Transverse colon (tissue), 4 donors: ENCODE measurements around the gene PLA2G4B.

Source experiments
- EP300 ChIP-seq: sonication (generic); formaldehyde crosslinking; IDR thresholded peaks from one replicate; pipeline ENCODE4 v1.6.1; 2017; ENCODE audit warnings: antibody characterized with exemption, low read depth
- POLR2A ChIP-seq: fragments of 450-650 bp; IDR thresholded peaks from one replicate; pipeline ENCODE4 v1.6.1; 2016; ENCODE audit warnings: antibody characterized with exemption, mild to moderate bottlenecking, moderate library complexity
- POLR2AphosphoS5 ChIP-seq, 3 donors: sonication (generic); formaldehyde crosslinking; IDR thresholded peaks; one replicate each; pipeline ENCODE4 v1.6.1; 2016; ENCODE audit warnings: antibody characterized with exemption in 3 of 3
- TF ChIP-seq, protein P1 (sequence below), 5 experiments: fragments of 200-600 bp in 3 of 5; fragments of 450-650 bp in 2 of 5; sonication (generic) in 3 of 5; IDR thresholded peaks; 1 replicate in 2 of 5; 2 replicates in 3 of 5; pipeline ENCODE4 v1.5.1; 2016 to 2017; ENCODE audit warnings: antibody characterized with exemption in 5 of 5, inconsistent platforms in 3 of 5, mild to moderate bottlenecking in 2 of 5, moderate library complexity in 1 of 5

DNA sequence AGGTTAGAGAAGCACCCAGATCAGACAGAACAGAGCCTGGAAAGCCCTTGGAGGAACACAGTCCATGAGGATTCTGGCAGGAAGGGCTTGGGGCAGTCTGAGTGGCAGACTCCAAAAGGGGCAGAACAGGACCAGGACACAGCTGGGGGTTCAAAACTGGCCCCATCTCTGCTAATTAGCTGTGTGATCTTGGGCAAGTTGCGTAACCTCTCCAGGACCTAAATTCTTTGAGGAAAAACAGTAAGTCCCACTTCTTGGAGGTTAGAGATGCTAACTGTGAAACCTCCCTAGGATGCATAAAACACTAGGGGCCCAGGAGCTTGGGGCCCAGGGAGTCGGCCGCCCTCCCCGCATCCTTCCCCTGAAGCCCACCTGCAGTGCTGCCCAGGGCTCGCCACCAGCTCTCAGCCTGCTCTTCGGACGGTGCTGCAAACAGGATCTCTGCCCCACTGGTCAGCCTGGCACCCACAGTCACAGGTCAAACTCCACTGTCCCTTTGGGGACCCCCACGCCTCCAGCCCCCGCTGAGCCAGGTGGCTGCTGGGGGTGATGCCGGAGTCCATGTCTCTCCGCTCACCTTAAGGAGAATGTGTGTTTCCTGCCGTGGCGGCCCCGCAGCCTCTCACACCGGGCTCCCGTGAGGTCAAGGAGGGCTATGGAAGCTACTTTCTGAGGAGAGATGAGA is 12.0 kb downstream of the PLA2G4B start:
- TF ChIP-seq, protein P1, sequence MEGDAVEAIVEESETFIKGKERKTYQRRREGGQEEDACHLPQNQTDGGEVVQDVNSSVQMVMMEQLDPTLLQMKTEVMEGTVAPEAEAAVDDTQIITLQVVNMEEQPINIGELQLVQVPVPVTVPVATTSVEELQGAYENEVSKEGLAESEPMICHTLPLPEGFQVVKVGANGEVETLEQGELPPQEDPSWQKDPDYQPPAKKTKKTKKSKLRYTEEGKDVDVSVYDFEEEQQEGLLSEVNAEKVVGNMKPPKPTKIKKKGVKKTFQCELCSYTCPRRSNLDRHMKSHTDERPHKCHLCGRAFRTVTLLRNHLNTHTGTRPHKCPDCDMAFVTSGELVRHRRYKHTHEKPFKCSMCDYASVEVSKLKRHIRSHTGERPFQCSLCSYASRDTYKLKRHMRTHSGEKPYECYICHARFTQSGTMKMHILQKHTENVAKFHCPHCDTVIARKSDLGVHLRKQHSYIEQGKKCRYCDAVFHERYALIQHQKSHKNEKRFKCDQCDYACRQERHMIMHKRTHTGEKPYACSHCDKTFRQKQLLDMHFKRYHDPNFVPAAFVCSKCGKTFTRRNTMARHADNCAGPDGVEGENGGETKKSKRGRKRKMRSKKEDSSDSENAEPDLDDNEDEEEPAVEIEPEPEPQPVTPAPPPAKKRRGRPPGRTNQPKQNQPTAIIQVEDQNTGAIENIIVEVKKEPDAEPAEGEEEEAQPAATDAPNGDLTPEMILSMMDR (IDR thresholded peaks at IDR 0.05): no peak
- no peak for TF ChIP-seq POLR2A
- no peak for TF ChIP-seq EP300
- TF ChIP-seq POLR2AphosphoS5 (IDR thresholded peaks at IDR 0.05): no peak
